ENCODE measurements around the gene USP5. TPM values are rescaled to one million over a fixed set of nuclear protein-coding genes. Genes with fewer than 3 reads are reported as not detected.

Gene USP5
- total RNA-seq, 1 experiment from 2014 or later, result 308 TPM

GRCh38 chr12:6818222-6818621 is 33.7 kb upstream of the USP5 start:
- Histone ChIP-seq H3K9me3 (ENCODE audit: insufficient read depth, low read depth) (no peaks in the 10 kb centered on the region), H3K79me2 (ENCODE audit: low read depth) (no peaks in the 10 kb centered on the region), H3K4me3 (no peak overlapping the region), H3K4me1 (replicated peaks; ENCODE audit: insufficient read depth) (no peaks in the 10 kb centered on the region; the same call in 1 of the 2 replicates), H3K4me2 (no peak overlapping the region), H3K27ac (no peak overlapping the region), H2AFZ (no peak overlapping the region), H3K36me3 (ENCODE audit: low read depth) (no peaks in the 10 kb centered on the region), H3F3A (ENCODE audit: insufficient read depth, low read depth) (no peaks in the 10 kb centered on the region), H3K9me2 (ENCODE audit: insufficient read depth) (no peaks in the 10 kb centered on the region), H3K27me3 (ENCODE audit: insufficient read depth, low read depth) (peaks cover 66% of the 10 kb centered on the region), H4K20me1 (ENCODE audit: insufficient read depth) (no peaks in the 10 kb centered on the region)
- intact Hi-C loops (cut with micrococcal nuclease; ENCODE audit: unreplicated experiment), result no loop called here
- DNase-seq, result no peak
- no peak for TF ChIP-seq EZH2 (IDR thresholded peaks at IDR 0.05; ENCODE audit: low read depth)
- TF ChIP-seq CTCF (conservative IDR thresholded peaks at IDR 0.05), result no peak
- BruUV-seq (replicated peaks), result no TSS peak
- ChIA-PET POLR2A (ENCODE audit: unreplicated experiment) (no interaction called here), CTCF (no interaction called here)

- TF ChIP-seq EZH2 (IDR thresholded peaks at IDR 0.05; ENCODE audit: low read depth) (no peak), CTCF (conservative IDR thresholded peaks at IDR 0.05) (no peak)
- Histone ChIP-seq H4K20me1 (ENCODE audit: insufficient read depth) (no peaks in the 10 kb centered on the region), H3K9me3 (ENCODE audit: insufficient read depth, low read depth) (no peaks in the 10 kb centered on the region), H2AFZ (no peak overlapping the region), H3K27me3 (ENCODE audit: insufficient read depth, low read depth) (peaks cover 67% of the 10 kb centered on the region), H3K4me3 (no peak overlapping the region), H3F3A (ENCODE audit: insufficient read depth, low read depth) (no peaks in the 10 kb centered on the region), H3K79me2 (ENCODE audit: low read depth) (no peaks in the 10 kb centered on the region), H3K9me2 (ENCODE audit: insufficient read depth) (no peaks in the 10 kb centered on the region), H3K27ac (no peak overlapping the region), H3K36me3 (ENCODE audit: low read depth) (no peaks in the 10 kb centered on the region), H3K4me1 (replicated peaks; ENCODE audit: insufficient read depth) (no peaks in the 10 kb centered on the region; the same call in 1 of the 2 replicates), H3K4me2 (no peak overlapping the region)
- intact Hi-C loops (cut with micrococcal nuclease; ENCODE audit: unreplicated experiment), result no loop called here
- ChIA-PET POLR2A (ENCODE audit: unreplicated experiment) (no interaction called here), CTCF (no interaction called here)
- no TSS peak for BruUV-seq (replicated peaks)
- no peak for DNase-seq
Measured at GRCh38 chr12:6818645-6819044, 33.3 kb upstream of the USP5 start.

GRCh38 chr12:6819106-6820030 is 32.6 kb upstream of the USP5 start:
- H3K36me3 ChIP-seq (ENCODE audit: low read depth), result no peaks in the 10 kb centered on the region
- H3K4me2 ChIP-seq, result no peak overlapping the region
- H3K27me3 ChIP-seq (ENCODE audit: insufficient read depth, low read depth), result peaks cover 68% of the 10 kb centered on the region
- H3F3A ChIP-seq (ENCODE audit: insufficient read depth, low read depth), result no peaks in the 10 kb centered on the region
- no TSS peak for BruUV-seq (replicated peaks)
- H3K4me1 ChIP-seq (replicated peaks; ENCODE audit: insufficient read depth), result no peaks in the 10 kb centered on the region; the same call in 1 of the 2 replicates
- no peak for TF ChIP-seq EZH2 (IDR thresholded peaks at IDR 0.05; ENCODE audit: low read depth)
- no peak for TF ChIP-seq CTCF (conservative IDR thresholded peaks at IDR 0.05)
- H2AFZ ChIP-seq, result no peak overlapping the region
- H3K79me2 ChIP-seq (ENCODE audit: low read depth), result no peaks in the 10 kb centered on the region
- H4K20me1 ChIP-seq (ENCODE audit: insufficient read depth), result no peaks in the 10 kb centered on the region
- CTCF ChIA-PET, result no interaction called here
- no peak overlapping the region for H3K4me3 ChIP-seq
- POLR2A ChIA-PET (ENCODE audit: unreplicated experiment), result interaction anchor here (0.6 kb wide), 1 partner anchor 130 kb away, joined by 5 read pairs; the partner anchor contains the start of gene ZNF384
- no peak for DNase-seq
- intact Hi-C loops (cut with micrococcal nuclease; ENCODE audit: unreplicated experiment), result no loop called here
- no peaks in the 10 kb centered on the region for H3K9me2 ChIP-seq (ENCODE audit: insufficient read depth)
- H3K27ac ChIP-seq, result no peak overlapping the region
- H3K9me3 ChIP-seq (ENCODE audit: insufficient read depth, low read depth), result no peaks in the 10 kb centered on the region
